Spleen (tissue), 11 donors: Measurements from ENCODE around the gene PLA1A. TPM values are rescaled to one million over a fixed set of nuclear protein-coding genes. Genes with fewer than 3 reads are reported as not detected.

ENCODE experiments used
- DNase-seq: peaks from one replicate; pipeline ENCODE4 v3.0.0-alpha.2; 2020
- H3K27ac ChIP-seq, 8 donors: fragments of 200-600 bp; sonication (generic) in 7 of 8; 1 replicate in 4 of 8; 2 replicates in 4 of 8; pipeline versions ENCODE4 v1.5.0 to v1.8.0; 2016 to 2021; ENCODE audit warnings: inconsistent platforms in 4 of 8, mild to moderate bottlenecking in 4 of 8, moderate library complexity in 1 of 8
- H3K27me3 ChIP-seq, 7 donors: fragments of 200-600 bp; sonication (generic) in 6 of 7; replicated peaks in 1 of 7; 1 replicate in 4 of 7; 2 replicates in 3 of 7; pipeline versions ENCODE4 v1.5.0 to v1.8.0; 2016 to 2021; ENCODE audit warnings: inconsistent platforms in 3 of 7, mild to moderate bottlenecking in 1 of 7
- H3K36me3 ChIP-seq, 6 donors: fragments of 200-600 bp; sonication (generic) in 5 of 6; 1 replicate in 4 of 6; 2 replicates in 2 of 6; pipeline versions ENCODE4 v1.5.0 to v1.8.0; 2016 to 2021; ENCODE audit warnings: inconsistent platforms in 2 of 6
- H3K4me1 ChIP-seq, 6 donors: fragments of 200-600 bp; sonication (generic) in 5 of 6; 1 replicate in 3 of 6; 2 replicates in 3 of 6; pipeline versions ENCODE4 v1.5.0 to v1.8.0; 2016 to 2021; ENCODE audit warnings: inconsistent platforms in 3 of 6
- H3K4me3 ChIP-seq, 8 donors: fragments of 200-600 bp; sonication (generic) in 7 of 8; 1 replicate in 4 of 8; 2 replicates in 4 of 8; pipeline versions ENCODE4 v1.5.0 to v1.8.0; 2016 to 2021; ENCODE audit warnings: inconsistent platforms in 4 of 8, mild to moderate bottlenecking in 4 of 8, moderate library complexity in 2 of 8
- H3K9me3 ChIP-seq, 8 donors: fragments of 200-600 bp; sonication (generic) in 7 of 8; 1 replicate in 4 of 8; 2 replicates in 4 of 8; pipeline versions ENCODE4 v1.5.0 to v1.8.0; 2016 to 2021; ENCODE audit warnings: inconsistent platforms in 4 of 8
- CTCF ChIP-seq, 11 experiments: fragments of 200-600 bp in 7 of 11; fragments of 450-650 bp in 4 of 11; sonication (generic) in 4 of 11; IDR thresholded peaks in 8 of 11; conservative IDR thresholded peaks in 3 of 11; 1 replicate in 7 of 11; 2 replicates in 4 of 11; pipeline versions ENCODE4 v1.4.0 to v1.8.0; 2016 to 2021; ENCODE audit warnings: antibody characterized with exemption in 11 of 11, inconsistent platforms in 4 of 11, mild to moderate bottlenecking in 1 of 11
- POLR2A ChIP-seq, 3 donors: fragments of 450-650 bp; IDR thresholded peaks; one replicate each; pipeline ENCODE4 v1.5.1; 2017; ENCODE audit warnings: antibody characterized with exemption in 3 of 3, mild to moderate bottlenecking in 1 of 3
- POLR2AphosphoS5 ChIP-seq, 3 donors: sonication (generic); formaldehyde crosslinking; IDR thresholded peaks; one replicate each; pipeline ENCODE4 v1.5.1; 2017; ENCODE audit warnings: antibody characterized with exemption in 3 of 3
- WGBS, 5 donors: extraction: QIAGEN DNeasy Blood & Tissue Kit in 3 of 5; methylation state at CpG; one replicate each; pipeline versions ENCODE4 v1.1.5 to v1.1.7; 2013 to 2018; 5-methylcytosine and 5-hydroxymethylcytosine counted together
- intact Hi-C: fragments of 100-400 bp; cut with DNase I; formaldehyde crosslinking; loops from one replicate; pipeline ENCODE4 v1.15.0; 2023; ENCODE audit warnings: low total_unique reads
- polyA plus RNA-seq, 3 donors: library from polyadenylated mRNA; stranded (reverse); fragments of 200-250 nt; gene quantifications; one replicate each; pipeline ENCODE4 v1.2.1, GENCODE V29; 2013
- total RNA-seq, 7 donors: library from RNA; depleted of rRNA in 3 of 7; stranded (reverse); fragments of >200 nt in 3 of 7; fragmentation: NEBNext Ultra II Directional in 4 of 7; extraction: Animal tissue kit (Norgen Biotek cat#: 25700) in 4 of 7; gene quantifications; one replicate each; pipeline versions ENCODE4 v1.1.0 to v1.2.1, GENCODE V29; 2016 to 2021
- donor health status: healthy with polysubstance abuse.
- donor health status: DM: no; HTN: no; CAD: no; lungs with moderate emphysema.
- donor health status: DM: no; HTN: no; CAD: no.
- donor health status: Bipolar disorder and iron deficiency.
- donor health status: healthy.
- donor health status: DM: no; HTN: no; CAD: no.
- donor health status: DM: yes; HTN: yes; CAD: no.

Gene PLA1A
- total and polyA plus RNA-seq, 10 donors = 0.27 to 6.8 (median 0.79) TPM; not detected in 1

- no peaks in the 10 kb centered on the region for H3K9me3 ChIP-seq
- no peaks in the 10 kb centered on the region for H3K27me3 ChIP-seq
- H3K27ac ChIP-seq = no peak overlapping the region
- peaks cover 0 to 49% (median 7%) of the 10 kb centered on the region in 6 donors for H3K36me3 ChIP-seq
- WGBS, 5 donors = 82 to 98% (median 94%) methylated on average over 1 of the region's 1 CpG
- TF ChIP-seq POLR2AphosphoS5 (IDR thresholded peaks at IDR 0.05) (no peak), POLR2A (IDR thresholded peaks at IDR 0.05) (no peak), CTCF (IDR thresholded peaks at IDR 0.05 in 8 of 11, conservative IDR thresholded peaks at IDR 0.05 in 3 of 11) (no peak)
- no peak for DNase-seq
- peaks cover 0 to 22% (median 6%) of the 10 kb centered on the region in 6 donors for H3K4me1 ChIP-seq
- intact Hi-C loops = no loop called here
- no peak overlapping the region for H3K4me3 ChIP-seq
Measured at GRCh38 chr3:119644481-119644880, 46.8 kb downstream of the PLA1A start.

GRCh38 chr3:119645813-119646212 lies 48.1 kb downstream of the PLA1A start:
- Histone ChIP-seq H3K36me3 (peaks cover 0 to 49% (median 7%) of the 10 kb centered on the region in 6 donors), H3K27ac (no peak overlapping the region), H3K4me3 (no peak overlapping the region), H3K27me3 (no peaks in the 10 kb centered on the region), H3K4me1 (peaks cover 0 to 22% (median 5%) of the 10 kb centered on the region in 6 donors), H3K9me3 (no peaks in the 10 kb centered on the region)
- TF ChIP-seq POLR2A (IDR thresholded peaks at IDR 0.05) (no peak), CTCF (IDR thresholded peaks at IDR 0.05 in 8 of 11, conservative IDR thresholded peaks at IDR 0.05 in 3 of 11) (no peak), POLR2AphosphoS5 (IDR thresholded peaks at IDR 0.05) (no peak)
- intact Hi-C loops = no loop called here
- WGBS, 5 donors = 96 to 100% (median 100%) methylated on average over 1 of the region's 1 CpG
- no peak for DNase-seq

- no peaks in the 10 kb centered on the region for H3K9me3 ChIP-seq
- intact Hi-C loops = no loop called here
- DNase-seq = no peak
- no peaks in the 10 kb centered on the region for H3K27me3 ChIP-seq
- H3K27ac ChIP-seq = peak overlapping the region in 7 of 8 donors; percentile 44 to 75 (median 60)
- H3K4me1 ChIP-seq = peaks cover 0 to 31% (median 11%) of the 10 kb centered on the region in 6 donors
- H3K4me3 ChIP-seq = no peak overlapping the region
- TF ChIP-seq POLR2AphosphoS5 (IDR thresholded peaks at IDR 0.05) (peak in 1 of 3 donors; percentile 27), CTCF (IDR thresholded peaks at IDR 0.05 in 8 of 11, conservative IDR thresholded peaks at IDR 0.05 in 3 of 11) (no peak)
- WGBS, 5 donors = 66 to 87% (median 73%) methylated on average over 2 of the region's 2 CpGs
- H3K36me3 ChIP-seq = peaks cover 0 to 39% (median 4%) of the 10 kb centered on the region in 6 donors
Measured at GRCh38 chr3:119647171-119647570, 49.5 kb downstream of the PLA1A start.

- no peaks in the 10 kb centered on the region for H3K27me3 ChIP-seq
- TF ChIP-seq POLR2A (IDR thresholded peaks at IDR 0.05) (no peak), POLR2AphosphoS5 (IDR thresholded peaks at IDR 0.05) (no peak), CTCF (IDR thresholded peaks at IDR 0.05 in 8 of 11, conservative IDR thresholded peaks at IDR 0.05 in 3 of 11) (no peak)
- 76 to 85% (median 78%) methylated on average over 12 of the region's 12 CpGs for WGBS, 5 donors
- no peak overlapping the region for H3K4me3 ChIP-seq
- no peak for DNase-seq
- intact Hi-C loops = no loop called here
- peak overlapping the region in 7 of 8 donors; percentile 44 to 75 (median 60) for H3K27ac ChIP-seq
- peaks cover 0 to 37% (median 2%) of the 10 kb centered on the region in 6 donors for H3K36me3 ChIP-seq
- H3K9me3 ChIP-seq = no peaks in the 10 kb centered on the region
- H3K4me1 ChIP-seq = peaks cover 0 to 38% (median 17%) of the 10 kb centered on the region in 6 donors
Measured at GRCh38 chr3:119647843-119648575, 50.3 kb downstream of the PLA1A start.
